Suprapubic skin (tissue), 4 donors: Measurements from ENCODE around the gene RNF222.

ENCODE experiments used
- EP300 ChIP-seq: sonication (generic); formaldehyde crosslinking; IDR thresholded peaks from one replicate; pipeline ENCODE4 v1.6.1; 2017; ENCODE audit warnings: antibody characterized with exemption
- POLR2AphosphoS5 ChIP-seq, 3 donors: sonication (generic); formaldehyde crosslinking; IDR thresholded peaks; one replicate each; pipeline ENCODE4 v1.6.1; 2017; ENCODE audit warnings: antibody characterized with exemption in 3 of 3
- TF ChIP-seq, protein P1 (sequence below), 2 donors: fragments of 200-600 bp in 1 of 2; fragments of 450-650 bp in 1 of 2; sonication (generic) in 1 of 2; IDR thresholded peaks; one replicate each; pipeline ENCODE4 v1.5.1; 2016 to 2019; ENCODE audit warnings: antibody characterized with exemption in 2 of 2, mild to moderate bottlenecking in 1 of 2, moderate library complexity in 1 of 2

- TF ChIP-seq, protein P1, sequence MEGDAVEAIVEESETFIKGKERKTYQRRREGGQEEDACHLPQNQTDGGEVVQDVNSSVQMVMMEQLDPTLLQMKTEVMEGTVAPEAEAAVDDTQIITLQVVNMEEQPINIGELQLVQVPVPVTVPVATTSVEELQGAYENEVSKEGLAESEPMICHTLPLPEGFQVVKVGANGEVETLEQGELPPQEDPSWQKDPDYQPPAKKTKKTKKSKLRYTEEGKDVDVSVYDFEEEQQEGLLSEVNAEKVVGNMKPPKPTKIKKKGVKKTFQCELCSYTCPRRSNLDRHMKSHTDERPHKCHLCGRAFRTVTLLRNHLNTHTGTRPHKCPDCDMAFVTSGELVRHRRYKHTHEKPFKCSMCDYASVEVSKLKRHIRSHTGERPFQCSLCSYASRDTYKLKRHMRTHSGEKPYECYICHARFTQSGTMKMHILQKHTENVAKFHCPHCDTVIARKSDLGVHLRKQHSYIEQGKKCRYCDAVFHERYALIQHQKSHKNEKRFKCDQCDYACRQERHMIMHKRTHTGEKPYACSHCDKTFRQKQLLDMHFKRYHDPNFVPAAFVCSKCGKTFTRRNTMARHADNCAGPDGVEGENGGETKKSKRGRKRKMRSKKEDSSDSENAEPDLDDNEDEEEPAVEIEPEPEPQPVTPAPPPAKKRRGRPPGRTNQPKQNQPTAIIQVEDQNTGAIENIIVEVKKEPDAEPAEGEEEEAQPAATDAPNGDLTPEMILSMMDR (IDR thresholded peaks at IDR 0.05) = peak; percentile 96 to 97
- TF ChIP-seq EP300 = no peak
- peak in 2 of 3 donors; percentile 89 to 94 for TF ChIP-seq POLR2AphosphoS5 (IDR thresholded peaks at IDR 0.05)
Observed at GRCh38 chr17:8383143-8383822, 14.3 kb downstream of the RNF222 start, which contains the start of gene RPL26.
